ENCODE results near the gene NRXN3.

The NRXN3 gene

DNA sequence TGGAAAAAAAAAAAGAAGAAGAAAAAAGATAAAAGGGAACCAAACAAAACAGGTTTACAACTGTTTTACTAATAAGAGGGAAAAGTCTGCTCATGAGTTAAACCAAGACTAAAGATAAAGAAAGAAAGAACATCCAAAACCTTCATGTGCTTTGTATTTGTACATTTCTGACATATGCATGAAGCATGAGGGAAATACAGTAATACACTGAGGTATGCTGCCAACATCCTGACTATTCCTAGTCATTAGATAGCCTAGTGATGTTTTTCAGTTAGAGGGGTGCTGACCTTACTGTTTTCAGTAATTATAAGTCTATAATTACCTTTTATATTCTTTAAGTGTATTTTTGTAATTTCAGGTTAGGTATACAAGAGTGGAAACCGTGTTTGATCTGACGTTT lies 1247.8 kb downstream of the NRXN3 start:
- TF ChIP-seq, protein P1, sequence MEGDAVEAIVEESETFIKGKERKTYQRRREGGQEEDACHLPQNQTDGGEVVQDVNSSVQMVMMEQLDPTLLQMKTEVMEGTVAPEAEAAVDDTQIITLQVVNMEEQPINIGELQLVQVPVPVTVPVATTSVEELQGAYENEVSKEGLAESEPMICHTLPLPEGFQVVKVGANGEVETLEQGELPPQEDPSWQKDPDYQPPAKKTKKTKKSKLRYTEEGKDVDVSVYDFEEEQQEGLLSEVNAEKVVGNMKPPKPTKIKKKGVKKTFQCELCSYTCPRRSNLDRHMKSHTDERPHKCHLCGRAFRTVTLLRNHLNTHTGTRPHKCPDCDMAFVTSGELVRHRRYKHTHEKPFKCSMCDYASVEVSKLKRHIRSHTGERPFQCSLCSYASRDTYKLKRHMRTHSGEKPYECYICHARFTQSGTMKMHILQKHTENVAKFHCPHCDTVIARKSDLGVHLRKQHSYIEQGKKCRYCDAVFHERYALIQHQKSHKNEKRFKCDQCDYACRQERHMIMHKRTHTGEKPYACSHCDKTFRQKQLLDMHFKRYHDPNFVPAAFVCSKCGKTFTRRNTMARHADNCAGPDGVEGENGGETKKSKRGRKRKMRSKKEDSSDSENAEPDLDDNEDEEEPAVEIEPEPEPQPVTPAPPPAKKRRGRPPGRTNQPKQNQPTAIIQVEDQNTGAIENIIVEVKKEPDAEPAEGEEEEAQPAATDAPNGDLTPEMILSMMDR (IDR thresholded peaks at IDR 0.05; ENCODE audit: extremely low read depth, missing control alignments): no peak

DNA sequence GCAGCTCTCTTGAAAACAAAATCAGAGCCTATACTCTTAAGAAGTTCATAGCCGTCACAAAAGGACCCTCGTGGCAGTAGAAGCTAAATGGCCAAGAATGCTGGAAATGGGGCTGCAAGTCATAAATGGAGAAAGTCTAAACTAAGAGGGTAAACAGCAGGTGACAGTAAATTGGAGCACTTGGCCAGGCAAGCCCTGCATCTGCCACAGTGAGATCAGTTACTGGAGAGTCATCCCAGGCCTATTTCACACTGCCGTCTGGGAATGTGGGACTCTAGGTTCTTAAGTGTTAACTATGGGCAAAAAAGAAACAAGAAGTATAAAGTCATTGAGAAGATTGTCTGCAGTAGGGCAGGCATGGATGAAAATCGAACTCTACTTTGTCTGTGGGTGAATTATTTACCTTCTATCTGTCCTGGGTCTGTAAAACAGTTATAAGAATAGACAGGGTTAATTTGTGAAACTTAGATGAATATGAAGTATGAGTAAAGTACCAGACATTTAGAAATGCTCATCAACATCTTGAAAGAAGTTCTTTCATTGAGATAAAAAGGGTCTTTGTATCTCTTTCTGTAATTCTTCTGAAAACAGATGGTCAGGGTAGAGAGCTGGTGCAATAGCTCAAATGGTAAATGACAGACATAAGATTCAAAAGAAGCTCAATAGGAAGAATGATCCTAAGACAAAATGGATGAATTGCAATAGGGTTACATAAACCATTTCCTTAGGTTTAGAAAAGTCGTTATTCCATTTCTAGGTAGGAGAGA lies 1248.7 kb downstream of the NRXN3 start:
- DNase-seq (ENCODE audit: low spot score): no peak
- TF ChIP-seq, protein P1 (IDR thresholded peaks at IDR 0.05; ENCODE audit: extremely low read depth, missing control alignments): no peak

More for the DNA sequence above, 1247.8 kb downstream of the NRXN3 start:
- DNase-seq (ENCODE audit: low spot score): no peak

DNA sequence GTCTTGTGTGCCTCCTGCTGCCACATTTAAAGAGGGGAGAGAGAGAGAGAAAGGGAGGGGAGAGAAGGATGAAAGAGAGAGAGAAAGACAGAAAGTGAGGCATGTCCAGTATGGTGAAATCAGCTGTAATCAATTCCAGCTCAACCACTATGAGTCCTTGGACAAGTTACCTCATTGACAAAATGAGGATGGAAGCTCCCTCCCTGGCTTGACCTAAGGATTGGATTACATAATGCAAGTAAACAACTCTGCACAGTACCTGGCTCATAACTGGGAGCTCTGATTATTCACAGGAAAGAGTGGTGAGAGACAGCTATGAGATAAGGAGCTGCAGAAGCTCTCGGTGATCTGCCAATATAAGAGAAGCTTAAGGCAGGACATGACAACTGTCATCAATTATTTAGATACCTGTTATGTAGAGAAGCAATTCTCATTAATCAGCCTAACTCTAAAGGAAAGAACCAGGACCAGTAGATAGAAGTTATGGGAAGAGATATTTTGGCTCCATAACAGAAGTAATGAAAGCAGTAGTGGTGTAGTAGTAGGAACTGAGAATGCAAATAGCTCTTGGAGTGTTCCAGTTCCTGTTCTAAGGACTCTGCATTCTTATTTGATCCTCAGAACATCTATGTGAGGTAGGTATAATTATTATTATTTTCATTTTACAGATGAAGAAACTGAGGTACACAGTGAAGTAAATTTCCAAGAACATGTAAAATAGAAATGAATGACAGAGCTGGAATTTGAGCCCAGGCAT lies 1249.6 kb downstream of the NRXN3 start:
- DNase-seq (ENCODE audit: low spot score): no peak
- TF ChIP-seq, protein P1 (IDR thresholded peaks at IDR 0.05; ENCODE audit: extremely low read depth, missing control alignments): no peak

DNA sequence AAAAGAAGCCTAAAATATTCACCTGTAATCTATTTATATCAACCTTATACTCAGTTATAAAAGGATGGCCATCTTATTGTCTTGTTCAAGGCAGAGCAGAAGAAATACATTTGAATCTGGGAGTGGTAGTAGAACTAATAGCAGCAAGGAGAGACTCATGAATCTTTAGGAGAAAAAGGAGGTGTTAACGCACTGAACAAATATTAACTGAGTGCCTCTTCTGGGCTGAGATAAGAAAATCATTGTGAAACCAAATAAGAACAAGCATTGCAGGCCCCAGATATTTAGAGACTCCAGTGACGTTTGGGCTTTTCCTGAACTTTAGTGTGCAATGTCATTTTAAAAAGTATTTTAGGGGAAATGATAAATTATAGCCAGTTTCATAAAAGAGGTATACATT lies 1250.6 kb downstream of the NRXN3 start:
- DNase-seq (ENCODE audit: low spot score): no peak
- TF ChIP-seq, protein P1 (IDR thresholded peaks at IDR 0.05; ENCODE audit: extremely low read depth, missing control alignments): no peak

DNA sequence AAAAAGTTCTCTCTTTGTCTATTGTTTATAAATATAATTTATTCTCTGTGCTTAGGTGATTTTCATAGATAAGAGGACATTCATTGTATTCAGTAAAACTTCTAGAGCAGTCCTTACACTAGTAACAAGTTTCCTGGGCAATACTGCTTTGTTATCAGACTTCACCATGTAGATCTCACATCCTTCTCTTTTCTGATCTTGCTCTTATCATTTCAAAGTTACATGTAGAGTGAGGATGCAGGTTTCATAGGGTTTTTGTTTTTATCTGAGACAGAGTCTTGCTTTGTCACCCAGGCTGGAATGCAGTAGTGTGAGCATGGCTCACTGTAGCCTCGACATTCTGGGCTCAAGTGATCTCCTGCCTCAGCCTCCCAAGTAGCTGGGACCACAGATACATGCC lies 1251.6 kb downstream of the NRXN3 start:
- TF ChIP-seq, protein P1 (IDR thresholded peaks at IDR 0.05; ENCODE audit: extremely low read depth, missing control alignments): no peak
- DNase-seq (ENCODE audit: low spot score): no peak

DNA sequence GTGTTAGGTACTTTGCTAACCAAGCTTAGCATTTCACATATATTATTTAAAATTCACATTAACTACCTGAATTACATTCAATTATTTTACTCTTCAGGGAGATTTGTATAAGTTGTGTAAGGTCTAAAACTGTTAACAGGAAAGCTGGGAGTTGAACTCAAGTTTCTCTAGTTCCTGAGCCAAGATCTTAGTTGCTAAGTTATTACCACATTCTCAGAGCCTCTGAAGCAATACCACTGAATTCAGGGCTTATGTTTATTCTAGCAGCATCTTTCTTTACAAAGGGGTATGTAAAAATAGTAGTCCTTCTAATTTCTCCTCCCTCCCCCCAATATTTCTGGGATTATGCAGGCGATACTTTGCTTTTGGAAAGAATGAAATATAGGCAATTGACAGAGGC lies 1254.3 kb downstream of the NRXN3 start:
- DNase-seq (ENCODE audit: low spot score): no peak
- TF ChIP-seq, protein P1 (IDR thresholded peaks at IDR 0.05; ENCODE audit: extremely low read depth, missing control alignments): no peak

DNA sequence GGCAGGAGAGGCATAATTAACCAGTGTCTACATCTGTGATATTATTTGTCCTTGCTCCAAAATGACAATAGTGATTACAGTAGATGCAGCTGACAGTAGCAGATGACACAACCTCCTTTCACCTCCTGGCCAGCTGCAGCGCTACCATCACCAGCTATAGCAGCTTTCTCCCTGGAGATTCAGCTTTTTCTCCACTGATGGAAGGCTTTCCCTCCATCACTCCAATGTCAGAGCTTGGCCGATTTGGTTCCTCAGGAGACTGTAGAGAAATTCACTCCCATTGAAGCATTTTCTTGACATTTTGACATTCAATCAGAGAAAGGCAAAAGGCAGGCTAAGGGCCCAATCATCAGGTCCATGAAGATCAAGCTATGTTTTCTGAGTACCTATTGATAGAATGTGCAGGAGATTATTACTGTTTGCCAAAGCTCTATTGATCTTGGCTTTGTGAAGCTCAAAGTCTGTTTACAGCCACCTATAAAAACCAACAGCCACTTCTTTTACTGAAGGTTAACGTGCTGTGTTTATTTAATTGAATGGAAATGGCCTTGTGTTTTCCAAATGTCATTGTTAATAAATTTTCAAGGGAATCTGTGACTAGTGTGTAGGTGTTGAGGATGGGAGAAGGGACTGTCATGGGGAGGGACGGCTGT lies 1256.1 kb downstream of the NRXN3 start:
- DNase-seq (ENCODE audit: low spot score): no peak
- TF ChIP-seq, protein P1 (IDR thresholded peaks at IDR 0.05; ENCODE audit: extremely low read depth, missing control alignments): no peak

Data from GM20000 (cell line).